WTC11 (cell line): ENCODE measurements around the gene SETD7. TPM values are rescaled to one million over a fixed set of nuclear protein-coding genes. Genes with fewer than 3 reads are reported as not detected.
"Not testable (repeated sequence)": the region's sequence is repeated elsewhere in the genome, so short reads cannot be mapped to it uniquely, and the experiment has no call there.

Experiments
- ATAC-seq: fragments of 200-7000 bp; cut with Tn5 transposase; 2 replicates; pipeline ENCODE4 v1.10.0; 2021; ENCODE audit warnings: mild to moderate bottlenecking, moderate library complexity
- CTCF ChIA-PET: fragments of 300-600 bp; sonication (Branson Sonifier 250); formaldehyde crosslinking; loops from one replicate; lab custom pipeline; 2021; ENCODE audit warnings: antibody characterized with exemption; lab: Charles Lee
- POLR2A ChIA-PET: fragments of 350-600 bp; sonication (Branson Sonifier 250); formaldehyde crosslinking; loops from one replicate; lab custom pipeline; 2021; ENCODE audit warnings: antibody characterized with exemption; lab: Charles Lee
- DNase-seq: peaks from one replicate; pipeline ENCODE4 v3.0.0; 2021; ENCODE audit warnings: low spot score
- H3K27ac Mint-ChIP-seq: 2 replicates; pipeline ENCODE4 v1.8.0; 2021; ENCODE audit warnings: mixed read lengths
- H3K27me3 Mint-ChIP-seq: 2 replicates; pipeline ENCODE4 v1.8.0; 2021; ENCODE audit warnings: low read depth, mild to moderate bottlenecking, moderate library complexity, mixed read lengths
- H3K36me3 Mint-ChIP-seq: 2 replicates; pipeline ENCODE4 v1.8.0; 2021; ENCODE audit warnings: mixed read lengths
- H3K4me1 Mint-ChIP-seq: 2 replicates; pipeline ENCODE4 v1.8.0; 2022; ENCODE audit warnings: mixed read lengths
- H3K4me3 Mint-ChIP-seq: 2 replicates; pipeline ENCODE4 v1.8.0; 2021; ENCODE audit warnings: mild to moderate bottlenecking, moderate library complexity, mixed read lengths
- H3K9me3 Mint-ChIP-seq: 2 replicates; pipeline ENCODE4 v1.8.0; 2021; ENCODE audit warnings: mixed read lengths
- ATF3 ChIP-seq: sonication (generic); formaldehyde crosslinking; conservative IDR thresholded peaks from 2 replicates; pipeline ENCODE4 v1.8.1; 2022; ENCODE audit warnings: mild to moderate bottlenecking, missing genetic modification reagents
- CBFB ChIP-seq: sonication (generic); formaldehyde crosslinking; IDR thresholded peaks from 2 replicates; pipeline ENCODE4 v1.8.1; 2022; ENCODE audit warnings: mild to moderate bottlenecking, low read depth, missing genetic modification reagents
- E2F1 ChIP-seq: sonication (generic); formaldehyde crosslinking; IDR thresholded peaks from 2 replicates; pipeline ENCODE4 v1.8.0; 2022; ENCODE audit warnings: mild to moderate bottlenecking, missing genetic modification reagents
- E2F4 ChIP-seq: sonication (generic); formaldehyde crosslinking; IDR thresholded peaks from 2 replicates; pipeline ENCODE4 v1.8.1; 2022; ENCODE audit warnings: low read depth, mild to moderate bottlenecking, moderate library complexity, missing genetic modification reagents, borderline replicate concordance
- ETV6 ChIP-seq: sonication (generic); formaldehyde crosslinking; IDR thresholded peaks from 2 replicates; pipeline ENCODE4 v1.8.1; 2022; ENCODE audit warnings: mild to moderate bottlenecking, missing genetic modification reagents
- HMGXB4 ChIP-seq: sonication (generic); formaldehyde crosslinking; IDR thresholded peaks from 2 replicates; pipeline ENCODE4 v1.8.1; 2023; ENCODE audit warnings: mild to moderate bottlenecking, moderate library complexity, missing genetic modification reagents
- KAT7 ChIP-seq: sonication (generic); formaldehyde crosslinking; IDR thresholded peaks from 2 replicates; pipeline ENCODE4 v1.8.1; 2023; ENCODE audit warnings: missing genetic modification reagents, mild to moderate bottlenecking, borderline replicate concordance
- TCF7 ChIP-seq: sonication (generic); formaldehyde crosslinking; IDR thresholded peaks from 2 replicates; pipeline ENCODE4 v1.8.0; 2022; ENCODE audit warnings: mild to moderate bottlenecking, low read depth, missing genetic modification reagents, moderate library complexity
- ZNF138 ChIP-seq: sonication (generic); formaldehyde crosslinking; conservative IDR thresholded peaks from 2 replicates; pipeline ENCODE4 v1.8.1; 2022; ENCODE audit warnings: mild to moderate bottlenecking, moderate library complexity, missing genetic modification reagents
- ZNF219 ChIP-seq: sonication (generic); formaldehyde crosslinking; IDR thresholded peaks from 2 replicates; pipeline ENCODE4 v1.8.0; 2023; ENCODE audit warnings: missing genetic modification reagents, mild to moderate bottlenecking, borderline replicate concordance
- total RNA-seq: library from RNA; stranded (reverse); gene quantifications from 3 replicates; pipeline ENCODE4 v1.2.3, GENCODE V29; 2021
- TF ChIP-seq, protein P1 (sequence below): fragments of 250-450 bp; sonication (Bioruptor Pico); IDR thresholded peaks from 2 replicates; pipeline ENCODE4 v1.8.0; 2021; ENCODE audit warnings: mild to moderate bottlenecking

SETD7 gene
- total RNA-seq, 1 experiment from 2014 or later, result 5.6 TPM

DNA sequence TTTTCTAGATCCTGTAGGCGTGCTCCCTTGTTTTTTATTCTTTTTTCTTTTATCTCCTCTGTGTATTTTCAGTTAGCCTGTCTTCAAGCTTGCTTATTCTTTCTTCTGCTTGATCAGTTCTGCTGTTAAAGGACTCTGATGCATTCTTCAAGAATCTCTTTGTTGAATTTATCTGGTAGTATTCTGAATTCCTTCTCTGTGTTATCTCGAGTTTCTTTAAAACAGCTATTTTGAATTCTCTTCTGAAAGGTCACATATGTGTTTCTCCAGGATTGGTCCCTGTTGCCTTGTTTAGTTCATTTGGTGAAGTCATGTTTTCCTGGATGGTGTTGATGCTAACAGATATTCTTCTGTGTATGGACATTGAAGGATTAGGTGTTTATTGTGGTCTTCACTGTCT lies 86.8 kb downstream of the SETD7 start:
- POLR2A ChIA-PET, result no interaction called here
- peaks cover 38% of the 10 kb centered on the region for H3K9me3 Mint-ChIP-seq
- no peaks in the 10 kb centered on the region for H3K4me1 Mint-ChIP-seq
- no peaks in the 10 kb centered on the region for H3K27me3 Mint-ChIP-seq
- ATAC-seq, result no peak
- CTCF ChIA-PET, result no interaction called here
- TF ChIP-seq ATF3 (CRISPR knock-in tag), result no peak
- no peak for TF ChIP-seq ZNF219 (CRISPR knock-in tag)
- TF ChIP-seq ETV6 (CRISPR knock-in tag), result no peak
- no peak for TF ChIP-seq ZNF138
- TF ChIP-seq E2F1, result no peak
- TF ChIP-seq KAT7 (CRISPR knock-in tag), result no peak
- TF ChIP-seq, protein P1, sequence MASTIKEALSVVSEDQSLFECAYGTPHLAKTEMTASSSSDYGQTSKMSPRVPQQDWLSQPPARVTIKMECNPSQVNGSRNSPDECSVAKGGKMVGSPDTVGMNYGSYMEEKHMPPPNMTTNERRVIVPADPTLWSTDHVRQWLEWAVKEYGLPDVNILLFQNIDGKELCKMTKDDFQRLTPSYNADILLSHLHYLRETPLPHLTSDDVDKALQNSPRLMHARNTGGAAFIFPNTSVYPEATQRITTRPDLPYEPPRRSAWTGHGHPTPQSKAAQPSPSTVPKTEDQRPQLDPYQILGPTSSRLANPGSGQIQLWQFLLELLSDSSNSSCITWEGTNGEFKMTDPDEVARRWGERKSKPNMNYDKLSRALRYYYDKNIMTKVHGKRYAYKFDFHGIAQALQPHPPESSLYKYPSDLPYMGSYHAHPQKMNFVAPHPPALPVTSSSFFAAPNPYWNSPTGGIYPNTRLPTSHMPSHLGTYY, result no peak
- TF ChIP-seq E2F4 (CRISPR knock-in tag), result no peak
- no peak for TF ChIP-seq HMGXB4 (CRISPR knock-in tag)
- TF ChIP-seq CBFB (CRISPR knock-in tag), result no peak
- H3K36me3 Mint-ChIP-seq, result peaks cover 35% of the 10 kb centered on the region
- H3K27ac Mint-ChIP-seq, result no peak overlapping the region
- no peak for DNase-seq
- no peak overlapping the region for H3K4me3 Mint-ChIP-seq

GRCh38 chr4:139468756-139469155 lies 87.3 kb downstream of the SETD7 start:
- Mint-ChIP-seq H3K9me3 (peaks cover 41% of the 10 kb centered on the region), H3K36me3 (peaks cover 35% of the 10 kb centered on the region)
- H3K4me1 Mint-ChIP-seq, ATAC-seq, H3K27ac Mint-ChIP-seq, POLR2A ChIA-PET, H3K4me3 Mint-ChIP-seq, DNase-seq, CTCF ChIA-PET, H3K27me3 Mint-ChIP-seq: not testable (repeated sequence)

DNA sequence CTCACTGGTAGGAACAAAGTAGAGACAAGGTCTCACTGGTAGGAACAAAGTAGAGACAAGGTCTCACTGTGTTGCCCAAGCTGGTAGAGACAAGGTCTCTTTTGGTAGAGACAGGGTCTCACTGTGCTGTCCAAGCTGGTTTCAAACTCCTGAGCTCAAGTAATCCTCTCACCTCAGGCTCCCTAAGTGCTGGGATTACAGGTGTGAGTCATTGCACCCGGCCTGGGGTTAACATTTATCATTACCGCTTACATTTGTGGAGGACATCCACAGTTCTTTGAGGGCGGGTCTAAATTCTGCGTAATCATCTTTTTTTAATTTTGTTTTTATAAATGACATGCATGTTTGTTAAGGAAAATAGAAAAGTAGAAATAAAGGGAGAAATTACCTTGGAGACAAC lies 90.1 kb downstream of the SETD7 start:
- TF ChIP-seq TCF7, result no peak
- TF ChIP-seq, all 79 proteins: peak for 0
- H3K27ac Mint-ChIP-seq, result no peak overlapping the region

DNA sequence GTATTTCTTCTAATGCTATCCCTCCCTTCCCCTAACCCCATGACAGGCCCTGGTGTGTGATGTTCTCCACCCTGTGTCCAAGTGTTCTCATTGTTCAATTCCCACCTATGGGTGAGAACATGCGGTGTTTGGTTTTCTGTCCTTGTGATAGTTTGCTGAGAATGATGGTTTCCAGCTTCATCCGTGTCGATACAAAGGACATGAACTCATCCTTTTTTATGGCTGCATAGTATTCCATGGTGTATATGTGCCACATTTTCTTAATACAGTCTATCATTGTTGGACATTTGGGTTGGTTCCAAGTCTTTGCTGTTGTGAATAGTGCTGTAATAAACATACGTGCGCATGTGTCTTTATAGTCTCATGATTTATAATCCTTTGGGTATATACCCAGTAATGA lies 91.5 kb downstream of the SETD7 start:
- ATAC-seq, H3K4me3 Mint-ChIP-seq, H3K27ac Mint-ChIP-seq, POLR2A ChIA-PET, H3K27me3 Mint-ChIP-seq, DNase-seq, CTCF ChIA-PET: not testable (repeated sequence)
- peaks cover 15% of the 10 kb centered on the region; the same call in 1 of the 2 replicates for H3K36me3 Mint-ChIP-seq
- peaks cover 15% of the 10 kb centered on the region for H3K4me1 Mint-ChIP-seq
- peaks cover 18% of the 10 kb centered on the region for H3K9me3 Mint-ChIP-seq

More for the DNA sequence above, 90.1 kb downstream of the SETD7 start:
- peaks cover 15% of the 10 kb centered on the region; the same call in 1 of the 2 replicates for H3K36me3 Mint-ChIP-seq
- no peak overlapping the region for H3K4me3 Mint-ChIP-seq
- ChIA-PET CTCF (interaction anchor here (1.3 kb wide), 2 partner anchors 44 to 99 kb away, joined by 3 to 4 read pairs; no protein-coding TSS in a partner anchor), POLR2A (no interaction called here)
- no peak for DNase-seq
- peaks cover 5% of the 10 kb centered on the region for H3K4me1 Mint-ChIP-seq
- ATAC-seq, result no peak
- no peaks in the 10 kb centered on the region for H3K27me3 Mint-ChIP-seq
- peaks cover 18% of the 10 kb centered on the region for H3K9me3 Mint-ChIP-seq
